GM03348 (cell line): ENCODE data around the gene DENND1B.

ENCODE experiments used
- DNase-seq: peaks from one replicate; pipeline ENCODE4 v3.0.0; 2012; ENCODE audit warnings: low spot score

The DENND1B gene

GRCh38 chr1:197683895-197684553 lies 91.3 kb downstream of the DENND1B start:
- DNase-seq, result no peak

- no peak for DNase-seq
Observed at GRCh38 chr1:197683280-197683679, 92.0 kb downstream of the DENND1B start.

GRCh38 chr1:197680311-197680710 lies 95.0 kb downstream of the DENND1B start:
- DNase-seq, result no peak

GRCh38 chr1:197677752-197678295 lies 97.5 kb downstream of the DENND1B start:
- no peak for DNase-seq

GRCh38 chr1:197677313-197677712 lies 98.0 kb downstream of the DENND1B start:
- DNase-seq, result no peak

GRCh38 chr1:197675583-197676208 lies 99.6 kb downstream of the DENND1B start:
- DNase-seq, result peak; percentile 13

GRCh38 chr1:197674286-197674685 lies 101.0 kb downstream of the DENND1B start:
- DNase-seq, result no peak

GRCh38 chr1:197673292-197673691 lies 102.0 kb downstream of the DENND1B start:
- DNase-seq, result no peak

GRCh38 chr1:197672347-197672746 lies 102.9 kb downstream of the DENND1B start:
- no peak for DNase-seq

GRCh38 chr1:197671920-197672319 lies 103.4 kb downstream of the DENND1B start:
- DNase-seq, result no peak

- DNase-seq, result peak; percentile 9
Observed at GRCh38 chr1:197671140-197671539, 104.1 kb downstream of the DENND1B start.

GRCh38 chr1:197666769-197667285 lies 108.5 kb downstream of the DENND1B start:
- DNase-seq, result no peak

- no peak for DNase-seq
Observed at GRCh38 chr1:197664391-197664790, 110.9 kb downstream of the DENND1B start.

GRCh38 chr1:197663162-197663953 lies 111.9 kb downstream of the DENND1B start:
- no peak for DNase-seq

- DNase-seq, result peak; percentile 3
Observed at GRCh38 chr1:197660389-197660788, 114.9 kb downstream of the DENND1B start.

GRCh38 chr1:197659171-197659570 lies 116.1 kb downstream of the DENND1B start:
- no peak for DNase-seq

- DNase-seq, result no peak
Observed at GRCh38 chr1:197649188-197649587, 126.1 kb downstream of the DENND1B start.

GRCh38 chr1:197638316-197638715 lies 137.0 kb downstream of the DENND1B start:
- DNase-seq, result no peak

GRCh38 chr1:197637406-197637805 lies 137.9 kb downstream of the DENND1B start:
- DNase-seq, result no peak

GRCh38 chr1:197633447-197634078 lies 141.7 kb downstream of the DENND1B start:
- no peak for DNase-seq

- no peak for DNase-seq
Observed at GRCh38 chr1:197632651-197633050, 142.6 kb downstream of the DENND1B start.

GRCh38 chr1:197632005-197632404 lies 143.3 kb downstream of the DENND1B start:
- no peak for DNase-seq
